Panc1 (cell line): ENCODE results near the gene CD79A. TPM values are rescaled to one million over a fixed set of nuclear protein-coding genes. Genes with fewer than 3 reads are reported as not detected.
A peak's percentile ranks its signal among the peaks of the same experiment; 100 is the strongest.
"Not testable (repeated sequence)": the region's sequence is repeated elsewhere in the genome, so short reads cannot be mapped to it uniquely, and the experiment has no call there.

ENCODE experiments used
- ATAC-seq: fragments of 200-7000 bp; cut with Tn5 transposase; 2 replicates; pipeline ENCODE4 v1.9.1; 2020; ENCODE audit warnings: mild to moderate bottlenecking, moderate library complexity
- BruUV-seq: library from RNA; stranded (reverse); fragments of 400-500 nt; replicated peaks from 2 replicates; lab custom pipeline; 2021; lab: Mats Ljungman, UMichigan
- CTCF ChIA-PET: fragments of 300-600 bp; sonication (Branson Sonifier 250); formaldehyde crosslinking; loops from one replicate; lab custom pipeline; 2022; ENCODE audit warnings: antibody characterized with exemption; lab: Charles Lee
- POLR2A ChIA-PET: fragments of 300-600 bp; sonication (Branson Sonifier 250); formaldehyde crosslinking; loops from one replicate; lab custom pipeline; 2022; ENCODE audit warnings: antibody characterized with exemption; lab: Charles Lee
- DNase-seq: peaks from one replicate; pipeline ENCODE4 v3.0.0-alpha.2; 2010; ENCODE audit warnings: low read depth, low spot score
- H3K27ac ChIP-seq: 2 replicates; pipeline ENCODE4 v1.5.1; 2011; ENCODE audit warnings: mild to moderate bottlenecking, low read length, inconsistent platforms
- H3K27me3 ChIP-seq: fragments of 200-500 bp; sonication (Bioruptor generic); 2 replicates; pipeline ENCODE4 v1.6.0; 2014; ENCODE audit warnings: low read length, inconsistent platforms; ENCODE audit not compliant: control insufficient read depth, insufficient read depth
- H3K36me3 ChIP-seq: fragments of 200-500 bp; sonication (Bioruptor generic); 2 replicates; pipeline ENCODE4 v1.5.1; 2014; ENCODE audit warnings: inconsistent platforms, mild to moderate bottlenecking, low read length, moderate library complexity; ENCODE audit not compliant: control insufficient read depth, insufficient read depth
- H3K4me1 ChIP-seq: 2 replicates; pipeline ENCODE4 v1.5.1; 2011; ENCODE audit warnings: inconsistent platforms, mild to moderate bottlenecking, low read length, moderate library complexity; ENCODE audit not compliant: control insufficient read depth, insufficient read depth
- H3K4me3 ChIP-seq, 2 experiments: 2 replicates each; pipeline ENCODE4 v1.5.1; 2011 to 2012; ENCODE audit warnings: low read depth in 2 of 2, low read length in 2 of 2, mild to moderate bottlenecking in 2 of 2, inconsistent platforms in 1 of 2, moderate library complexity in 1 of 2
- H3K9me3 ChIP-seq: fragments of 200-500 bp; sonication (Bioruptor generic); 2 replicates; pipeline ENCODE4 v1.5.1; 2014; ENCODE audit warnings: low read depth, mild to moderate bottlenecking, inconsistent platforms, low read length, moderate library complexity; ENCODE audit not compliant: control insufficient read depth, insufficient read depth
- CTCF ChIP-seq: fragments of 450-650 bp; IDR thresholded peaks from 2 replicates; pipeline ENCODE4 v1.5.1; 2017; ENCODE audit warnings: mild to moderate bottlenecking
- POLR2AphosphoS5 ChIP-seq: IDR thresholded peaks from 2 replicates; pipeline ENCODE4 v1.6.1; 2012; ENCODE audit warnings: mild to moderate bottlenecking, low read depth, low read length, moderate library complexity
- REST ChIP-seq, 2 experiments: IDR thresholded peaks; 2 replicates each; pipeline ENCODE4 v1.6.1; 2011 to 2012; ENCODE audit warnings: low read depth in 2 of 2, control low read depth in 1 of 2, low read length in 1 of 2, mild to moderate bottlenecking in 1 of 2, moderate library complexity in 1 of 2; ENCODE audit not compliant: insufficient read depth in 1 of 2
- SIN3A ChIP-seq: IDR thresholded peaks from 2 replicates; pipeline ENCODE4 v1.6.1; 2012; ENCODE audit warnings: low read depth, mild to moderate bottlenecking, low read length, moderate library complexity, borderline replicate concordance; ENCODE audit not compliant: insufficient read depth
- TCF7L2 ChIP-seq: IDR thresholded peaks from 2 replicates; pipeline ENCODE4 v1.6.1; 2011; ENCODE audit warnings: mild to moderate bottlenecking, low read depth, low read length, inconsistent platforms
- in situ Hi-C: cut with HindIII; loops from 2 replicates; pipeline ENCODE4 v1.10.0; 2016; ENCODE audit warnings: low sequenced_read_pairs, low pct_unique_long_range_greater_than_20kb
- intact Hi-C: fragments of 100-400 bp; cut with micrococcal nuclease; formaldehyde crosslinking; loops from one replicate; pipeline ENCODE4 v1.10.0; 2022; ENCODE audit not compliant: unreplicated experiment
- total RNA-seq: library from RNA; stranded (reverse); gene quantifications from one replicate; pipeline ENCODE4 v1.2.1, GENCODE V29; 2021; ENCODE audit not compliant: unreplicated experiment

Gene CD79A
- total RNA-seq, 1 experiment from 2014 or later, result 0.59 TPM

DNA sequence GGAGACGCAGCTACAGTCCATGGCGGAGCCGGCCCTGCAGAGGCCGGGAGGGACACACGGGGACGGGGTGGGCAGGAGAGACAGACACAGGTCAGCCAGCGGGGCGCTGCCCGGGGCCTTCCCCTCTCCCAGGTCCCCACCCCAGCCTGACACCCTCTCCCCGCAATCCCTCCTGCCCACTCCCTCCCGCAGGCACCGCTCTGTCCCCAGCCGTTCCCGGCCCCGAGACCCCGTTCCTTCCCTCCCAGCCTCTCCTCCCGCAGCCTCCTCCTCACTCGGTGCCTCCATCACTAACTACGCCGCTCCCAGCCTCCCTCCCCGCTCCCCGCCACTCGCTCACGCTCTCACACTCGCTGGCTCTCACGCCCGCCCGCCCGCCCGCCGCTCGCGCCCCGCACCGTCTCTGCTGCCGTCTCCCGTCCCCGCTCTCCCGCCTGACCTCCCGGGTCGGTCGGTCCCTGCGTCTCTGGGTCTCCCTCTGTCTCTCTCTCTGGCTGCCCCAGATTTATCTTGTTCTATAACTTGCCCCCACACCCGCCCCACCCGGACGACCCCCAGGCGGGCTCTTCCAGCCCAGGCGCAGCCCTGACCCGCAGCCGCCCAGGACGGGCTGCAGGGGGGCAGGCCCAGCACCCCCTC lies 35.9 kb downstream of the CD79A start:
- no TSS peak for BruUV-seq
- DNase-seq (no peak), ATAC-seq (peak; percentile 54)
- in situ Hi-C loops, result no loop called here
- no peak overlapping the region for H3K4me3 ChIP-seq
- intact Hi-C loops, result no loop called here
- no peaks in the 10 kb centered on the region for H3K4me1 ChIP-seq
- no peaks in the 10 kb centered on the region for H3K9me3 ChIP-seq
- no peaks in the 10 kb centered on the region; the same call in 1 of the 2 replicates for H3K27me3 ChIP-seq
- H3K27ac ChIP-seq, result no peak overlapping the region
- POLR2A ChIA-PET, result no interaction called here
- TF ChIP-seq POLR2AphosphoS5 (no peak), REST (IDR thresholded peaks at IDR 0.05; ENCODE audit: insufficient read depth in 1 of 2, low read depth in 2 of 2, low read length in 1 of 2) (no peak), SIN3A (no peak), TCF7L2 (no peak), CTCF (no peak)
- H3K36me3 ChIP-seq, result no peaks in the 10 kb centered on the region
- CTCF ChIA-PET, result no interaction called here

DNA sequence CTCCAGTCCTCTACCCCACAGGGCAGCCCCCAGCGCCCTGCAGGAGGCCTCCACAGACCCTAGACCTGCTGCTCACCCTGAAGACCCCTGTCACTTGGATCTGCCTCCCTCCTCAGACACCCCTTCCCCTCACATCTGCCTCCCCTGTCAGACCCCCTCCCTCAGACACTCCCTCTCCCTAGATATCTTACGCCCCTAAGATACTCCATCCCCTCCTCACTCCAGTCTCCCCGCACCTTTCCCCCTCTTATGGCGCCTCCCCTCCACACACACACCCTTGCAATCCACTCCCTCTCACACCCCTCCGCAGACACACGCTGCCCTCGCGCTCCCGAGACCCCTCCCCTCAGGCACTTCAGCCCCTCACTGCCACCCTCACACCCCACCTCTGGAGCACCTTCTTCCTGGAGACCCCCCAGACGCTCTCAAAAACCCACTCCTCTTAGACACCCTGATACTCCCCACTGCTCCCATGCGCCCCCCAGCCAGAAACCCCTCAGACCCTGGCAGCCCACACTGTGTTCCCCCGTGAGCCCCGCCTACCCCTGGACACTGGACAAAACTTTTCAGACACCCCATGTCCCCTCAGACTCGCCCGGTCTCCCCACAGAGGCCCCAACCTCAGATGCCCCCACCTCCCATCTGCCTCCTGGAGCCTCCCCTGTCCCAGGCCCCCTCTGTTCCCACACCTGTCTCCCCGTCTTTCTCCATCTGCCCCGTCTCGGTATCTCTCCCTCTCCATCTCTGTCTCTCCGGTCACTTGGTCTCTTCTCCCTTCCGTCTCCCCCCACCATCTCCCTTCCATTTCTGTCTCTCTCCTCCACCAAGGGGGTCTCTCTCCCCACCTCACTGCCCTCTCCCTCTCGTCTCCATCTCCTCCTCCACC lies 36.7 kb downstream of the CD79A start:
- POLR2A ChIA-PET, result no interaction called here
- no peaks in the 10 kb centered on the region; the same call in 1 of the 2 replicates for H3K27me3 ChIP-seq
- no peak overlapping the region for H3K27ac ChIP-seq
- in situ Hi-C loops, result no loop called here
- H3K4me1 ChIP-seq, result no peaks in the 10 kb centered on the region
- H3K9me3 ChIP-seq, result no peaks in the 10 kb centered on the region
- DNase-seq, result no peak
- no peaks in the 10 kb centered on the region for H3K36me3 ChIP-seq
- no TSS peak for BruUV-seq
- CTCF ChIA-PET, result no interaction called here
- intact Hi-C loops, result no loop called here
- ATAC-seq, result no peak
- no peak overlapping the region for H3K4me3 ChIP-seq
- no peak for TF ChIP-seq SIN3A
- TF ChIP-seq REST (IDR thresholded peaks at IDR 0.05; ENCODE audit: insufficient read depth in 1 of 2, low read depth in 2 of 2, low read length in 1 of 2), result no peak
- no peak for TF ChIP-seq CTCF
- TF ChIP-seq POLR2AphosphoS5, result no peak
- TF ChIP-seq TCF7L2, result no peak

DNA sequence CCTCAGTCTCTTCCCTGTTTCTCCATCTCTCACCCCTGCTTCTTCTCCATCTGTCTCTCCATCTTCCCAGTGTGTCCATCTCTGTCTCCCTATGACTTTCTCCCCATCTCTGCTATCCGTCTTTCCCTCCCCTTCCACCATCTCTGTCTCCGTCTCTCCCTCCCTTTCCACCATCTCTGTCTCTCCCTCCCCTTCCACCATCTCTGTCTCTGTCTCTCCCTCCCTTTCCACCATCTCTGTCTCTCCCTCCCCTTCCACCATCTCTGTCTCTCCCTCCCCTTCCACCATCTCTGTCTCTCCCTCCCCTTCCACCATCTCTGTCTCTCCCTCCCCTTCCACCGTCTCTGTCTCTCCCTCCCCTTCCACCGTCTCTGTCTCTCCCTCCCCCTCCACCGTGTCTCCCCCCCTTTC lies 37.4 kb downstream of the CD79A start:
- H3K4me1 ChIP-seq, in situ Hi-C loops, CTCF ChIA-PET, BruUV-seq, DNase-seq, H3K9me3 ChIP-seq, intact Hi-C loops, ATAC-seq, POLR2A ChIA-PET, H3K27ac ChIP-seq, H3K4me3 ChIP-seq, H3K36me3 ChIP-seq, H3K27me3 ChIP-seq: not testable (repeated sequence)
